GM23338 (cell line): Measurements from ENCODE around the gene ADAMTS17.

Experiments
- EZH2 ChIP-seq: fragments of 200-600 bp; sonication (generic); IDR thresholded peaks from one replicate; pipeline ENCODE4 v1.8.0; 2017; ENCODE audit warnings: antibody characterized with exemption, mild to moderate bottlenecking, low read depth; ENCODE audit not compliant: unreplicated experiment
- POLR2AphosphoS5 ChIP-seq: IDR thresholded peaks from 2 replicates; pipeline ENCODE4 v1.6.1; 2016; ENCODE audit warnings: antibody characterized with exemption, low read depth
- TF ChIP-seq, protein P1 (sequence below), 2 experiments: fragments of 200-600 bp in 1 of 2; sonication (generic) in 1 of 2; conservative IDR thresholded peaks; 2 replicates each; pipeline versions ENCODE4 v1.5.1 to v1.6.1; 2016 to 2017; ENCODE audit warnings: antibody characterized with exemption in 2 of 2, low read depth in 2 of 2, mild to moderate bottlenecking in 2 of 2, moderate library complexity in 1 of 2
- TF ChIP-seq, protein P2 (sequence below): IDR thresholded peaks from 2 replicates; pipeline ENCODE4 v1.6.1; 2016; ENCODE audit warnings: antibody characterized with exemption

DNA sequence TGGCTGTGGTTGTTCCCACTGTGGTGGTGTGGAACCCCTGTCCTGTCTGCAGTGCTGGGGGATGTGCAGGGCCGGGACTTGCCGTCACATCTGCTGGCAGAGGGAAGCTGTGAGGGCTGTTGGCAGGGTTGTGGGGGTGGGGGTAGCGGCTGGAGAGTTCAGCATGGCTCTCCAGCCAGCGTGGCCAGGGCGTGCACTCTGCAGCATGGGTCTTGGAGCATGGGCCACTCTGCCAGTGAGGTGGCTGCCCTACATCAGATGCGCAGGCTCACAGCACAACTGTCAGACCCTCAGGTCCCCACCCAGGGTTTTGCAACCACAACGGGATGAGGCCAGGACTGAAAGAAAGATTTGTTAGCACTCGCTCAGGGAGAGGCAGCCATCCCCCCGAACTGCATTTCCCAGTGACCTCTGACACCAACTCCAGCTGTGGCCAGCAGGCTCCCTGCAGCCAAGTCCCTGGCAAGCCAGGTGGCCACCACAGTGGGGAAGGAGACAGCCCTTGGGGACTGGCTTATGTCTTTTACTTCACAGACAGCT lies 370.8 kb downstream of the ADAMTS17 start:
- TF ChIP-seq, protein P1, sequence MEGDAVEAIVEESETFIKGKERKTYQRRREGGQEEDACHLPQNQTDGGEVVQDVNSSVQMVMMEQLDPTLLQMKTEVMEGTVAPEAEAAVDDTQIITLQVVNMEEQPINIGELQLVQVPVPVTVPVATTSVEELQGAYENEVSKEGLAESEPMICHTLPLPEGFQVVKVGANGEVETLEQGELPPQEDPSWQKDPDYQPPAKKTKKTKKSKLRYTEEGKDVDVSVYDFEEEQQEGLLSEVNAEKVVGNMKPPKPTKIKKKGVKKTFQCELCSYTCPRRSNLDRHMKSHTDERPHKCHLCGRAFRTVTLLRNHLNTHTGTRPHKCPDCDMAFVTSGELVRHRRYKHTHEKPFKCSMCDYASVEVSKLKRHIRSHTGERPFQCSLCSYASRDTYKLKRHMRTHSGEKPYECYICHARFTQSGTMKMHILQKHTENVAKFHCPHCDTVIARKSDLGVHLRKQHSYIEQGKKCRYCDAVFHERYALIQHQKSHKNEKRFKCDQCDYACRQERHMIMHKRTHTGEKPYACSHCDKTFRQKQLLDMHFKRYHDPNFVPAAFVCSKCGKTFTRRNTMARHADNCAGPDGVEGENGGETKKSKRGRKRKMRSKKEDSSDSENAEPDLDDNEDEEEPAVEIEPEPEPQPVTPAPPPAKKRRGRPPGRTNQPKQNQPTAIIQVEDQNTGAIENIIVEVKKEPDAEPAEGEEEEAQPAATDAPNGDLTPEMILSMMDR (conservative IDR thresholded peaks at IDR 0.05; ENCODE audit: low read depth in 2 of 2): no peak
- TF ChIP-seq EZH2 (no peak), POLR2AphosphoS5 (no peak)
- TF ChIP-seq, protein P2, sequence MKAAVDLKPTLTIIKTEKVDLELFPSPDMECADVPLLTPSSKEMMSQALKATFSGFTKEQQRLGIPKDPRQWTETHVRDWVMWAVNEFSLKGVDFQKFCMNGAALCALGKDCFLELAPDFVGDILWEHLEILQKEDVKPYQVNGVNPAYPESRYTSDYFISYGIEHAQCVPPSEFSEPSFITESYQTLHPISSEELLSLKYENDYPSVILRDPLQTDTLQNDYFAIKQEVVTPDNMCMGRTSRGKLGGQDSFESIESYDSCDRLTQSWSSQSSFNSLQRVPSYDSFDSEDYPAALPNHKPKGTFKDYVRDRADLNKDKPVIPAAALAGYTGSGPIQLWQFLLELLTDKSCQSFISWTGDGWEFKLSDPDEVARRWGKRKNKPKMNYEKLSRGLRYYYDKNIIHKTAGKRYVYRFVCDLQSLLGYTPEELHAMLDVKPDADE: no peak
